Thyroid gland (tissue), 4 donors: Measurements from ENCODE around the gene CNKSR2. TPM values are rescaled to one million over a fixed set of nuclear protein-coding genes. Genes with fewer than 3 reads are reported as not detected.

ENCODE experiments used
- DNase-seq, 2 donors: peaks; one replicate each; pipeline ENCODE4 v3.0.0-alpha.2; 2019
- H3K27ac ChIP-seq, 3 donors: fragments of 200-600 bp; sonication (generic); 1 replicate in 2 of 3; 2 replicates in 1 of 3; pipeline ENCODE4 v1.5.1; 2016 to 2019; ENCODE audit warnings: mild to moderate bottlenecking in 1 of 3, moderate library complexity in 1 of 3
- H3K27me3 ChIP-seq: fragments of 200-600 bp; sonication (generic); one replicate; pipeline ENCODE4 v1.5.1; 2019
- H3K36me3 ChIP-seq, 2 donors: fragments of 200-600 bp; sonication (generic); one replicate each; pipeline ENCODE4 v1.5.1; 2016 to 2019
- H3K4me1 ChIP-seq, 2 donors: fragments of 200-600 bp; sonication (generic); one replicate each; pipeline ENCODE4 v1.5.1; 2017 to 2019
- H3K4me3 ChIP-seq, 3 donors: fragments of 200-600 bp; sonication (generic); replicated peaks in 1 of 3; 1 replicate in 2 of 3; 2 replicates in 1 of 3; pipeline ENCODE4 v1.5.1; 2016; ENCODE audit warnings: mild to moderate bottlenecking in 1 of 3
- H3K9me3 ChIP-seq: fragments of 200-600 bp; sonication (generic); one replicate; pipeline ENCODE4 v1.5.1; 2017
- POLR2A ChIP-seq, 2 donors: fragments of 450-650 bp; IDR thresholded peaks; one replicate each; pipeline ENCODE4 v1.6.1; 2017; ENCODE audit warnings: antibody characterized with exemption in 2 of 2, mild to moderate bottlenecking in 2 of 2, moderate library complexity in 1 of 2
- whole genome bisulfite sequencing, 2 donors: methylation state at CpG; one replicate each; pipeline ENCODE4 v1.1.5; 2017; 5-methylcytosine and 5-hydroxymethylcytosine counted together
- intact Hi-C: fragments of 100-400 bp; cut with DNase I; formaldehyde crosslinking; loops from one replicate; pipeline ENCODE4 v1.15.1; 2023
- total RNA-seq, 4 donors: library from RNA; depleted of rRNA; stranded (reverse); fragments of >200 nt; gene quantifications; one replicate each; pipeline ENCODE4 v1.2.3, GENCODE V29; 2016
- TF ChIP-seq, protein P1 (sequence below), 6 experiments: fragments of 200-600 bp in 3 of 6; fragments of 450-650 bp in 3 of 6; sonication (generic) in 3 of 6; IDR thresholded peaks; one replicate each; pipeline ENCODE4 v1.5.1; 2016 to 2019; ENCODE audit warnings: antibody characterized with exemption in 6 of 6, mild to moderate bottlenecking in 2 of 6, inconsistent platforms in 1 of 6, moderate library complexity in 1 of 6

Gene CNKSR2
- total RNA-seq, 4 donors from 2014 or later = 4.2 to 10.9 (median 7.3) TPM

DNA sequence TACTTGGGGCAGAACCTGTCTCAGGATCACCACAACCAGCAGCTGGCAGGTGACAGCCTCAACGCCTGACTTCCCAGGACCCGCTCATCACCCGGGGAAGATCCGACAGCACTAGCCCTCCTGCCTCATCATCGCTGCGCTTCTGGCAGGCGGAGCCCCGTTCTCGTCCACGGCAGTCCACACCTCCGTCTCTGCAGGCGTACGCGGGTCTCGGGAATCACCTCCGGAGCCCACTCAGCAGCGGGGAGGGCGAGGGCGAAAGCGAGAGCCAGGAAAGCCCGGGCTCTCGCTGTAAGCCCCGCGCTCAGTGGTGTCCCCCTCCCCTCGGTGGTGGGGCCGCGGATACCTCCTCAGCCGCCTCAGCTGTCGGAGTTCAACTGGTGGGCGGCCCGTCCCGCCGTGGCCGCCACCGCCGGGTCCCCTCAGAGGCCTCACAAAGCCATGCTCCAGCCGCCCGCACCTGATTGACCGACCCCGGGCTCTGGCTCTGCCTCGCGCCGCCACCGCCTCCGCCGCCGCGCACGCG, 518 bp upstream of the CNKSR2 start:
- Histone ChIP-seq H3K27me3 (no peaks in the 10 kb centered on the region), H3K4me1 (no peaks in the 10 kb centered on the region), H3K4me3 (peak overlapping the region in 1 of 3 donors; percentile 23), H3K27ac (no peak overlapping the region), H3K9me3 (no peaks in the 10 kb centered on the region), H3K36me3 (no peaks in the 10 kb centered on the region)
- no peak for TF ChIP-seq POLR2A (IDR thresholded peaks at IDR 0.05)
- TF ChIP-seq, protein P1, sequence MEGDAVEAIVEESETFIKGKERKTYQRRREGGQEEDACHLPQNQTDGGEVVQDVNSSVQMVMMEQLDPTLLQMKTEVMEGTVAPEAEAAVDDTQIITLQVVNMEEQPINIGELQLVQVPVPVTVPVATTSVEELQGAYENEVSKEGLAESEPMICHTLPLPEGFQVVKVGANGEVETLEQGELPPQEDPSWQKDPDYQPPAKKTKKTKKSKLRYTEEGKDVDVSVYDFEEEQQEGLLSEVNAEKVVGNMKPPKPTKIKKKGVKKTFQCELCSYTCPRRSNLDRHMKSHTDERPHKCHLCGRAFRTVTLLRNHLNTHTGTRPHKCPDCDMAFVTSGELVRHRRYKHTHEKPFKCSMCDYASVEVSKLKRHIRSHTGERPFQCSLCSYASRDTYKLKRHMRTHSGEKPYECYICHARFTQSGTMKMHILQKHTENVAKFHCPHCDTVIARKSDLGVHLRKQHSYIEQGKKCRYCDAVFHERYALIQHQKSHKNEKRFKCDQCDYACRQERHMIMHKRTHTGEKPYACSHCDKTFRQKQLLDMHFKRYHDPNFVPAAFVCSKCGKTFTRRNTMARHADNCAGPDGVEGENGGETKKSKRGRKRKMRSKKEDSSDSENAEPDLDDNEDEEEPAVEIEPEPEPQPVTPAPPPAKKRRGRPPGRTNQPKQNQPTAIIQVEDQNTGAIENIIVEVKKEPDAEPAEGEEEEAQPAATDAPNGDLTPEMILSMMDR (IDR thresholded peaks at IDR 0.05) = no peak
- intact Hi-C loops = no loop called here
- DNase-seq = peak; percentile 0 to 51
- WGBS, 2 donors = 0% methylated on average over 3 of the region's 50 CpGs; no CpG with 5 or more reads in 1 of the 2 donors

DNA sequence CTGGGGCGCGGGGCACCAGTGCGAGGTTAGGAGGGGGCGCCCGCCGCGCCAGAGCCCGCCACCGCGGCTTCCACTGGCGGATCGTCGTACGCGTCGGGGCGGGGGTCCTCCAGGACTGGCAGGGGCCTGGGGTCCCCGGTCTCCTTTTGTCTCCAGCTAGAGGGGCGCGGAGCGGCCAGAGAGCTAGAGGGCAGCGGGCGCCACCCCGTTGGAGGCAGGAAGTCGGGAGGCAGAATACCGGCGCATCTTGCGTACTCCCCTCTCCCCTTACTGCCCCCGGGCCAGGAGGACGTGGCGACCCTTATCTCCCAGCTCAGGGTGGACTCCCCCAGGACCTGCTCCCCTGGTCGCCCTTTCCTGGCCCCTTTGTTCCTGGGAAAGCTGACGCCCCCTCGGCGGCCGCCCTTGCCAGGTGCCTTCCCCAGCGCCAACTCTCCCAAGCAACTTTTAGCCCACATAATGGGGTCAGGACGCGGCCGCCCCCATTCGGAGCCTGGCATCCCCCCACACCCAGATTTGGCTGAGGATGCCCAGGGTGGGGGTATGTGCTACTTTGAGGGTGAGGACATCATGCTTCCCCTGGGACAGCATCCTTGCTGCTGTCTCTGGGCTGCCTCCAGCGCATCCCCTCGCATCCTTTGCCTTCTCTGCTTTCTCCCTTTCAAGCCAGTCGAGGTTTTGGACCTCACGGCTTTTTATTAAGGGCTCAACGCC, 933 bp downstream of the CNKSR2 start:
- no peak overlapping the region for H3K27ac ChIP-seq
- intact Hi-C loops = no loop called here

DNA sequence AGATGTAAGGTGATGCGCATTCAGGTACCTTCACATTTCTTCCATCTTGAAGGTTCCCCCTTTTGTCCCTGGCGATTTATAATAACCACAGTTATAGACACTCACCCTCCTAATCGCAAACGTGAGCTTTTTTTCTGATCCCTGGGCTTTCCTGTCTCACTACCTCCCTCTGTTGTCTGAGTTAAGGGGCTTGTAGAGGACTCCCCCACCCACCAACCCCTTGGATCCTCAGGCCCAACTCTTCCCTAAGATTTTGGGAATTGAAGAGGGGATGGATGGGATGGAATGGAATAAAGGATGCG, 1.4 kb downstream of the CNKSR2 start:
- no peaks in the 10 kb centered on the region for H3K9me3 ChIP-seq
- WGBS, 2 donors = 10 to 12% methylated on average over 5 of the region's 5 CpGs
- DNase-seq = no peak
- intact Hi-C loops = no loop called here
- no peak overlapping the region for H3K4me3 ChIP-seq
- H3K4me1 ChIP-seq = no peaks in the 10 kb centered on the region
- TF ChIP-seq POLR2A (IDR thresholded peaks at IDR 0.05) = no peak
- TF ChIP-seq, protein P1 (IDR thresholded peaks at IDR 0.05) = no peak
- no peaks in the 10 kb centered on the region for H3K36me3 ChIP-seq
- no peak overlapping the region for H3K27ac ChIP-seq
- no peaks in the 10 kb centered on the region for H3K27me3 ChIP-seq

More for the DNA sequence above, 933 bp downstream of the CNKSR2 start:
- Histone ChIP-seq H3K4me1 (no peaks in the 10 kb centered on the region), H3K4me3 (peak overlapping the region in 1 of 3 donors; percentile 32), H3K9me3 (no peaks in the 10 kb centered on the region), H3K27me3 (no peaks in the 10 kb centered on the region), H3K36me3 (no peaks in the 10 kb centered on the region)
- DNase-seq = no peak
- TF ChIP-seq, protein P1 (IDR thresholded peaks at IDR 0.05) = no peak
- TF ChIP-seq POLR2A (IDR thresholded peaks at IDR 0.05) = no peak
- WGBS, 2 donors = 5 to 6% methylated on average over 10 to 31 of the region's 46 CpGs

DNA sequence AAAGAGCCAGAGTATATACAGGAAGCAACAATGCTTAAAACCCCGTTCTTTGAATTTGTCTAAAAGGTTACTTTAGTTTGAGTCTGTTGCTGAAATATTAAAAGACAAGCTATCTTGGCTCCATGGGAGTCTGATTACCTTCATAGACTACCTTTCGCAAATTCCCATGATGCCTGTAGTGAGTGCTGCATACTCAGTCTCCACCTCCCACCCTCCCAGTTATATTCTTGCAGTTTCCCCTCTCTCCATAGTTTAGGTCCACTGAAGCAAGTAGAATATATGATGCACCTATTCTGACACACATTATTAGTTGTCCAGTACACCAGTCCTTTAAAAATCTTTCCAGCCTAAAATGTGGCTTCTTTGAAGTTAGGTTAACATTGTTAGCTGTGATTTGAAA, 2.4 kb downstream of the CNKSR2 start:
- 85 to 92% methylated on average over 2 of the region's 2 CpGs for WGBS, 2 donors
- Histone ChIP-seq H3K4me3 (no peak overlapping the region), H3K27ac (no peak overlapping the region), H3K27me3 (no peaks in the 10 kb centered on the region), H3K9me3 (no peaks in the 10 kb centered on the region), H3K36me3 (no peaks in the 10 kb centered on the region), H3K4me1 (no peaks in the 10 kb centered on the region)
- no peak for DNase-seq
- no peak for TF ChIP-seq POLR2A (IDR thresholded peaks at IDR 0.05)
- TF ChIP-seq, protein P1 (IDR thresholded peaks at IDR 0.05) = no peak
- intact Hi-C loops = no loop called here

DNA sequence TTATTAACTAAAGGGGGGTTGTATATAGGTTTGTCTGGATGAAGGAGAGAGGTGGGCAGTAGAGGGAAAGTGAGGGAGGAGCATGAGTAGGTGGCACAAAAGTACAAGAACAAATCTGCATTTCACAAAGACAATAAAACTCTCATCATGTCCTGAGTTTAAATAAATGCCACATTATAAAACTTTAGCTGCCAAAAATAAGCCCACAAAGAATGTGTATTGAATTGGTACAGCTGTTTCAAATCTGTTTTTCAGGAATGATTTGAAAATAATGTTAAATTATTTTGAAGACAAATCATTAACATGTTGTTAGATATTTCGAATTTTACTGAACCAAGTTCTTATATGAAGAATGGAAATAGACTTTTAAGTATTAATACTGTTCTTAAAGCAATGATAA, 5.8 kb downstream of the CNKSR2 start:
- 91 to 93% methylated on average over 1 of the region's 1 CpG for WGBS, 2 donors
- H3K9me3 ChIP-seq = no peaks in the 10 kb centered on the region
- H3K4me1 ChIP-seq = no peaks in the 10 kb centered on the region
- no peak overlapping the region for H3K27ac ChIP-seq
- no peak overlapping the region for H3K4me3 ChIP-seq
- TF ChIP-seq, protein P1 (IDR thresholded peaks at IDR 0.05) = no peak
- no peak for TF ChIP-seq POLR2A (IDR thresholded peaks at IDR 0.05)
- no peaks in the 10 kb centered on the region for H3K36me3 ChIP-seq
- no peak for DNase-seq
- intact Hi-C loops = no loop called here
- peaks cover 7% of the 10 kb centered on the region for H3K27me3 ChIP-seq
